ENCODE results near the gene SLC17A9. TPM values are rescaled to one million over a fixed set of nuclear protein-coding genes. Genes with fewer than 3 reads are reported as not detected.

The SLC17A9 gene, protein sequence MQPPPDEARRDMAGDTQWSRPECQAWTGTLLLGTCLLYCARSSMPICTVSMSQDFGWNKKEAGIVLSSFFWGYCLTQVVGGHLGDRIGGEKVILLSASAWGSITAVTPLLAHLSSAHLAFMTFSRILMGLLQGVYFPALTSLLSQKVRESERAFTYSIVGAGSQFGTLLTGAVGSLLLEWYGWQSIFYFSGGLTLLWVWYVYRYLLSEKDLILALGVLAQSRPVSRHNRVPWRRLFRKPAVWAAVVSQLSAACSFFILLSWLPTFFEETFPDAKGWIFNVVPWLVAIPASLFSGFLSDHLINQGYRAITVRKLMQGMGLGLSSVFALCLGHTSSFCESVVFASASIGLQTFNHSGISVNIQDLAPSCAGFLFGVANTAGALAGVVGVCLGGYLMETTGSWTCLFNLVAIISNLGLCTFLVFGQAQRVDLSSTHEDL
- 17.4 and 19.5 TPM in 2 replicates for total RNA-seq

DNA sequence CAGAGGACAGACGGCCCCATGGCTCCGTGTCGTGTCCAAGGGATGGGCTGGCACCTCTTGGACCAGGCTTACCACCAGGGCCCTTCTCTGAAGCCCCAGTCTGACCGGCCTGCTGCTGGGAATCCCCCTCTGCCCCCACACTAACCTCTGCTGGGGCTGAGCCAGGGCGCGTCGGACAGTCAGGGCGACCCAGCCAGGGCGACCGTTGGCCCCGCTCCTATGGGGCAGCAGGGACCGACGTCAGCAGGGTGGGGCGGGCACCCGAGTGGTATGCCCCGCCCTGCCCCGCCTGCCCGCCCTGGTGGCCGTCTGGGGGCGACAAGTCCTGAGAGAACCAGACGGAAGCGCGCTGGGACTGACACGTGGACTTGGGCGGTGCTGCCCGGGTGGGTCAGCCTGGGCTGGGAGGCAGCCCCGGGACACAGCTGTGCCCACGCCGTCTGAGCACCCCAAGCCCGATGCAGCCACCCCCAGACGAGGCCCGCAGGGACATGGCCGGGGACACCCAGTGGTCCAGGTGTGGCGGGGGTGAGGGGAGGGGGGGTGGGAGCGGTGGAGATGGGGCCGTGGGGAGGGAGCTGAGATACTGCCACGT is at the start of gene SLC17A9:
Gene SLC17A9 (plus strand): TSS at position 337 of the 595 bp plus-strand sequence. CDS start 122 bp downstream, at position 459.
- TF ChIP-seq, protein P1, sequence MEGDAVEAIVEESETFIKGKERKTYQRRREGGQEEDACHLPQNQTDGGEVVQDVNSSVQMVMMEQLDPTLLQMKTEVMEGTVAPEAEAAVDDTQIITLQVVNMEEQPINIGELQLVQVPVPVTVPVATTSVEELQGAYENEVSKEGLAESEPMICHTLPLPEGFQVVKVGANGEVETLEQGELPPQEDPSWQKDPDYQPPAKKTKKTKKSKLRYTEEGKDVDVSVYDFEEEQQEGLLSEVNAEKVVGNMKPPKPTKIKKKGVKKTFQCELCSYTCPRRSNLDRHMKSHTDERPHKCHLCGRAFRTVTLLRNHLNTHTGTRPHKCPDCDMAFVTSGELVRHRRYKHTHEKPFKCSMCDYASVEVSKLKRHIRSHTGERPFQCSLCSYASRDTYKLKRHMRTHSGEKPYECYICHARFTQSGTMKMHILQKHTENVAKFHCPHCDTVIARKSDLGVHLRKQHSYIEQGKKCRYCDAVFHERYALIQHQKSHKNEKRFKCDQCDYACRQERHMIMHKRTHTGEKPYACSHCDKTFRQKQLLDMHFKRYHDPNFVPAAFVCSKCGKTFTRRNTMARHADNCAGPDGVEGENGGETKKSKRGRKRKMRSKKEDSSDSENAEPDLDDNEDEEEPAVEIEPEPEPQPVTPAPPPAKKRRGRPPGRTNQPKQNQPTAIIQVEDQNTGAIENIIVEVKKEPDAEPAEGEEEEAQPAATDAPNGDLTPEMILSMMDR (conservative IDR thresholded peaks at IDR 0.05; ENCODE audit: low read depth, low read length): no peak
- H3K4me3 ChIP-seq (ENCODE audit: low read depth, low read length): peak within 1 kb of the TSS; percentile 21
- DNase-seq (ENCODE audit: low read depth): no peak

DNA sequence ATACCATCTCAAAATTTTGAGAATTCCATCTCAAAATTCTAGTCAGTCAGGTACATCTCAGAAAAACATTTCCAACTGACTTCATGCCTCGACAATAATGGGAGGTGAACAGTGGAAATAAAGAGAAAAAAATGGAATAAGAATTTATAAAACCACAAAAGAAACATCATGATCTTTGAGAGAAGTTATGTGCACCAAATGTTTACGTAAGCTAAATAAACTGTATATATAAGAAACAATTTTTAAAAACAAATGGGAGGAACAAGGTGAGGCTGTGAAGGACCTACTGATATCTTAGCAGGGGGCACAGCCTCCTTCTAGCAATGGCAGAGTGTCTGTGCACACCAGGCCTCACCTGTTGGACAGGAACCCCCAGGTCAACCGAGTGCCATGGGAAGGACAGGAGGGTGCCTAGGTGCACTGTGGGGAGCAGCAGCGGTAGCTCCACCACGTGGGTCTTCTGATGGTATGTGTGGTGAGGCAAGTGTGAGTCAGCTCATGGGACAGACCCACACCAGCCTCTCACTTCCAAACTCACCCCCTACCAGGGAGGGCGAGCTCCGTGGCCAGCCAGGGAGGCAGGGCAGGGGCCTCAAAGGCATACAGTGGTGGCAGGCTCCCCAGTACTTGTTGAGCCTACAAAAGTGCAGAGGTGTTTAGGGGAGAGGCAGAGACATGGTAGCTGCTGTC is 49.4 kb upstream of the SLC17A9 start:
- no peak for DNase-seq (ENCODE audit: low read depth)
- TF ChIP-seq, protein P1 (conservative IDR thresholded peaks at IDR 0.05; ENCODE audit: low read depth, low read length): no peak

DNA sequence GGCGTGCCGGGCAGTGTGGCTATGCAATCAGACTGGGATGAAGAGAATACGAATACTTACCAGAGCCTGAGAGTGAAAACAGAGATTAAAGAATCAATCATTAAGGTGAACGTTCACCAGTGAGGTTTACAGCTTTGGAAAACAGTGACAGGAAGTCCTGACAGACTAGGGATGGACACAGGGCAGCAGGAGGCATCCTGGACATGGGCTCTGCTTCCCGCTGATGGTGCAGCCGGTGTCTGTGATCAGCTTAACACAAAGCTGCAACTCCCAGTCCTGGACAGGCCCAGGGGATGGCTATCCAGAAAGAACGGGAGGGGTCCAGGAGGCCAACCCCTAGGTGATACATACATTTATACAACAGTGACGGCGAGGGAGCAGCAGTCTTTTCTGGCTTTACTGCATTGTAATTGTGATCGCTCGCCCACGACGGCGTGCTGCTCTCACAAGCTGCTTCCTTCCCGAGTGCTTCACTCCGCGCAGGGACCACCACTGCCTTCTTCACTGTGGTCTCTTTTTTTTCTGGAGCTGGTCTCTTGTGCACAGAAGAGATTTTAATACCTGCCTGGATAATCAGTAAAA is 46.9 kb upstream of the SLC17A9 start:
- no peak overlapping the region for H3K4me3 ChIP-seq (ENCODE audit: low read depth, low read length)
- no peak for DNase-seq (ENCODE audit: low read depth)
- TF ChIP-seq, protein P1 (conservative IDR thresholded peaks at IDR 0.05; ENCODE audit: low read depth, low read length): no peak

More for the DNA sequence above, 49.4 kb upstream of the SLC17A9 start:
- no peak overlapping the region for H3K4me3 ChIP-seq (ENCODE audit: low read depth, low read length)

DNA sequence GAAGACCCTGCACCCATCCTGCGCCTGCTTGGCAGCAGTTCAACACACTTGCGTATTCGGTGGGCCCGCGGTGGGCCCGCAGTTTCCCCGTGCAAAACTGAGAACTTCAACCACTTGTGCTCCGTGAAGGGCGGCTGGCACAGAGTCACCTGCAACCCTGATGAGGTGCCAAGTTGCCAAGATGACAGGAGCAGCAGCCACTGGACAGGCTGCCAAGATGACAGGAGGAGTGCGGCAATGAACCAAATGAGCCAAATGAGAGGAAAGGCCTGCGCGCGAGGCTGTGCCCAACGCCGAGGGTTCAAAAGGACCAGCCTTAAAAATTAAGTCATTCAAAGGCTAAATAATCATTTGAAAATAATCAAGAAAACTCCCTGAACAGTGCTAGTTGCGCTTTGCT is 46.3 kb upstream of the SLC17A9 start:
- TF ChIP-seq, protein P1 (conservative IDR thresholded peaks at IDR 0.05; ENCODE audit: low read depth, low read length): no peak
- H3K4me3 ChIP-seq (ENCODE audit: low read depth, low read length): no peak overlapping the region
- no peak for DNase-seq (ENCODE audit: low read depth)

DNA sequence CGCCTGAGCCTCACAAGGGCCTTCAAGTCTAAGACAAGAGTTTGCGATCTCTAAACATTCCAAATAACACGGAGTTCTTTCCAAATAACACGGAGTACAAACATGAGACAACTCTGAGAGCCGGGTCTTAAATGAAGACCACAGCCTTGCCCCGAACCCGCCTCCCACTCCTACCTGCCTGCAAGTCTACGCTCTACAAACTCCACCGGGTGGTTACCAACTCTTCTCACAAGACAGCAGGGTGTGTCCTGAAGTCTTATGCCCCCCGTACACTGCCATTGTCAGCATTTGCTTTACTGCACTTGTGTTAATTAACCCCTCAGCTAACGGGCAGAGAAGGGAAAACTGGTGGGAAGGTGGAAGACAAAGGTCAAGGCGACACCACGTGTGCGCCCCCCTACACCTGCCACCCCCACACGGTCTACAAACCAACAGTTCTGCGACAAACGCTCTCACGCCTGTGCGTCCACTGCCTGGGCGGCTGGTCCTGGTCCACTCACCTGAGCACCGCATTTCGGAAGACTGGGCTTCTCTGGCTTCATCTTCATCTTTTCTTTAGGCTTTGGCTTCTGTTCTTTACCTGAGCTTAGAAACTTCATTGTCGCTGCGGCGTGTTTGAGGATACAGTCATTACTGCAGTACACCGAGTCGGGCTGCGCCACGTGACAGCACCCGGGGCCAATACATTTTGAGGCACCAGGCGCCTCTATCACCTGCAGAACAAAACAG is 45.7 kb upstream of the SLC17A9 start:
- no peak overlapping the region for H3K4me3 ChIP-seq (ENCODE audit: low read depth, low read length)
- TF ChIP-seq, protein P1 (conservative IDR thresholded peaks at IDR 0.05; ENCODE audit: low read depth, low read length): no peak
- DNase-seq (ENCODE audit: low read depth): no peak

All from epithelial cell of proximal tubule (primary cell).